A673 (cell line): ENCODE results near the gene PALMD.

Experiments used
- EZH2 ChIP-seq: fragments of 200-600 bp; sonication (generic); IDR thresholded peaks from 2 replicates; pipeline ENCODE4 v1.6.1; 2017; ENCODE audit warnings: borderline replicate concordance, low read depth, mild to moderate bottlenecking, mixed read lengths, antibody characterized with exemption, low read length; ENCODE audit not compliant: poor library complexity, severe bottlenecking
- TF ChIP-seq, protein P1 (sequence below): fragments of 300-800, 200-600 bp; sonication (generic); conservative IDR thresholded peaks from 2 replicates; pipeline ENCODE4 v1.5.1; 2017; ENCODE audit warnings: low read depth, mild to moderate bottlenecking, antibody characterized with exemption, low read length, moderate library complexity, mixed read lengths

DNA sequence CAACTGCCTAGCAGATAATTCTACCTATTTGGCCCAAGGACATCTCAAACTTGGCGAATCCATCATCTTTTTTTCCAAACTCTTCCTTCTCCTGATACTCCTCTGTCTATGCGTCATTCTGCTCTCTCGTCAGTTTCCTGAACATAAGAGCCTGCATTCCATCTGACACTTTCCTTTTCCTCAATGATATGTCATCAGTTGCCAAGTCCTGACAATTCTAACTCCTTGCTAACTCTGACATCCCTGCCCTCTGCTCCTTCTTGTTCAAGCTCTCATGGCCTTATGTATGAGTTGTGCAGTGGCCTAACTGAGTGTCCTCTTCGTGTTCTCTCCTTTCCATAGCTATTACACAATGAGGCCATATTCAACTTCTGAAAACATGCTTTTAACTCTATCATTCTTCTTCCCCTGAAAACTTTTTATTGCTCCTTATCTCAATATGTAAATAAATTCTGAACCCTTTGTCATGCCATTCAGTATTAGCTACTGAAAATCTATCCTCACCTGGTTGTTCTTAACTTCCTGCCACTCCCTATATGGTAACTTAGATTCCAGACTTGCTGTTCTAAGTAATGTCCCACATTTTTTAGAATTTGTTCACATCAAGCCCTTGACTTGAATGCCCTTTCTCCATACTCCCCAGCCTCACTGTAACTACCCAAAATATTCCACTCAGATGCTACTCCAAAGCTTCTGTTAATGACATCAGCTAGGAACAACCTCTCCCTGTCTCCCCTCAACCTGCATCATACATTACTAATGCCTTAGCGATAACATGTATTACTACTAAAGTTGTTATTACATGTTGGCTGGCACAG lies 11.5 kb downstream of the PALMD start:
- TF ChIP-seq, protein P1, sequence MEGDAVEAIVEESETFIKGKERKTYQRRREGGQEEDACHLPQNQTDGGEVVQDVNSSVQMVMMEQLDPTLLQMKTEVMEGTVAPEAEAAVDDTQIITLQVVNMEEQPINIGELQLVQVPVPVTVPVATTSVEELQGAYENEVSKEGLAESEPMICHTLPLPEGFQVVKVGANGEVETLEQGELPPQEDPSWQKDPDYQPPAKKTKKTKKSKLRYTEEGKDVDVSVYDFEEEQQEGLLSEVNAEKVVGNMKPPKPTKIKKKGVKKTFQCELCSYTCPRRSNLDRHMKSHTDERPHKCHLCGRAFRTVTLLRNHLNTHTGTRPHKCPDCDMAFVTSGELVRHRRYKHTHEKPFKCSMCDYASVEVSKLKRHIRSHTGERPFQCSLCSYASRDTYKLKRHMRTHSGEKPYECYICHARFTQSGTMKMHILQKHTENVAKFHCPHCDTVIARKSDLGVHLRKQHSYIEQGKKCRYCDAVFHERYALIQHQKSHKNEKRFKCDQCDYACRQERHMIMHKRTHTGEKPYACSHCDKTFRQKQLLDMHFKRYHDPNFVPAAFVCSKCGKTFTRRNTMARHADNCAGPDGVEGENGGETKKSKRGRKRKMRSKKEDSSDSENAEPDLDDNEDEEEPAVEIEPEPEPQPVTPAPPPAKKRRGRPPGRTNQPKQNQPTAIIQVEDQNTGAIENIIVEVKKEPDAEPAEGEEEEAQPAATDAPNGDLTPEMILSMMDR: no peak
- TF ChIP-seq EZH2: no peak
